GM18858 (cell line): Measurements from ENCODE around the gene RNASE13.

ENCODE experiments used
- ATAC-seq: cut with Tn5 transposase; IDR thresholded peaks from one replicate; pipeline ENCODE4 v1.9.1; 2021; ENCODE audit not compliant: unreplicated experiment

The RNASE13 gene, protein sequence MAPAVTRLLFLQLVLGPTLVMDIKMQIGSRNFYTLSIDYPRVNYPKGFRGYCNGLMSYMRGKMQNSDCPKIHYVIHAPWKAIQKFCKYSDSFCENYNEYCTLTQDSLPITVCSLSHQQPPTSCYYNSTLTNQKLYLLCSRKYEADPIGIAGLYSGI

DNA sequence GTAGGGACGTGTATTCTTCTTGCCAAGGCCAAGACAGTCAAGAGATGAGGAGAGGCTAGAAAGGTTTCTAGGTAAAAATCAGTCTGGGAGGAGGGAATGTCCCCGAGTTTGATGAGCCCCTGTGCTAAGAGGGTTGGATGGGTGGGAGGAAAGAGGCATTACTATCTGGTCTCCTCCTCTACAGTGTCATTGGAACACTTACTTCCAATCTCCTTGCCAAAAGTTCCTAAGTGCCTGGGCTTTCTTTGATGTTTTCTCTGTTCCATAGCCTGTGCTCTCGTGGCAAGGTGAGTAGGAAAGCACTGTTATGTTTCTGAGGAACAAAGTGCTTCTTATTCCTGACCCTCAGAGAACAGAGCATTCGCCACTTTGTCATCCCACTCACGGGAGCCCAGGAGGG, at the start of gene RNASE13:
RNASE13 (minus strand) TSS at position 101 of the 400 bp plus-strand sequence. CDS start 519 bp downstream, outside the sequence.
- no peak for ATAC-seq

- no peak for ATAC-seq
These were observed 49.8 kb upstream of the RNASE13 start for GRCh38 chr14:21084396-21084795.

- no peak for ATAC-seq
These were observed 49.1 kb upstream of the RNASE13 start for GRCh38 chr14:21083565-21084325.

DNA sequence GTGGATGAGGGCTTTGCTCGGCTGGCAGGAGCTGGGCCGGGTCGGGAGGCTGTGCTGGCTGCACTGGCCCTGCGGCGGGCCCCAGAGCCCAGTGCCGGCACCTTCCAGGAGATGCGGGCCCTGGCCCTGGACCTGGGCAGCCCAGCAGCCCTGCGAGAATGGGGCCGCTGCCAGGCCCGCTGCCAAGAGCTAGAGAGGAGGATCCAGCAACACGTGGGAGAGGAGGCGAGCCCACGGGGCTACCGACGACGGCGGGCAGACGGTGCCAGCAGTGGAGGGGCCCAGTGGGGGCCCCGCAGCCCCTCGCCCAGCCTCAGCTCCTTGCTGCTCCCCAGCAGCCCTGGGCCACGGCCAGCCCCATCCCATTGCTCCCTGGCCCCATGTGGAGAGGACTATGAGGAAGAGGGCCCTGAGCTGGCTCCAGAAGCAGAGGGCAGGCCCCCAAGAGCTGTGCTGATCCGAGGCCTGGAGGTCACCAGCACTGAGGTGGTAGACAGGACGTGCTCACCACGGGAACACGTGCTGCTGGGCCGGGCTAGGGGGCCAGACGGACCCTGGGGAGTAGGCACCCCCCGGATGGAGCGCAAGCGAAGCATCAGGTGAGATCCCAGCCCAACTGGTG, 47.0 kb upstream of the RNASE13 start:
- no peak for ATAC-seq

DNA sequence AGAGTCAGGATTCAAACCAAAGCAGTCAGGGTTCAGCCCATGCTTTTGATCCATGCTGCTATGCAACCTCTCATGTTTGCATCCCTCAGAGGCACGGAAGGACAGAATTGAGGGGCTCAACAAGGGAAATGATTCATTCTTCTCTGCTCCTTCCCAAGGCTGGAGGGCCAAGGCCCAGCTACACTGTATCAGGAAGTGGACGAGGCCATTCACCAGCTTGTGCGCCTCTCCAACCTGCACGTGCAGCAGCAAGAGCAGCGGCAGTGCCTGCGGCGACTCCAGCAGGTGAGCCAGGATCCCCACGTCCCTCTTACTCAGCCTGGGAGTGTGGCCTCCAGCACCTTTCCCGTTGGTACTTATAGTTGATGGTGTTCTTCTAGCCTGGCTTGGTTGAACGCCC, 44.1 kb upstream of the RNASE13 start:
- no peak for ATAC-seq

DNA sequence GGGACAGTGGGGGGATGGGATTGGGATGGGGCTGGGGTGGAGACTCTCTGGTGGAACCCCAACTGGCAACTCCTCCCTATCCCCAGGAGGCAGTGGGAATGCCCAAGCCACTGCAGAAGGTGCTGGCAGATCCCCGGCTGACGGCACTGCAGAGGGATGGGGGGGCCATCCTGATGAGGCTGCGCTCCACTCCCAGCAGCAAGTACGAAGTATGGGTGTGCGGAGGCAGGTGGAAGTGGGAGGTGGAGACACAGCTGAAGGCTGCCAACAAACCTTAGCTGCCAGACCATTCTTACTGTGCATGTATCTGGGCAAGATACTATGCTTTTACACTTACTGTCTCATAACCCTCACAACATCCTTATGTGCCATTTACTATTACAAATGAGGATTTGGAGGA, 43.7 kb upstream of the RNASE13 start:
- no peak for ATAC-seq

DNA sequence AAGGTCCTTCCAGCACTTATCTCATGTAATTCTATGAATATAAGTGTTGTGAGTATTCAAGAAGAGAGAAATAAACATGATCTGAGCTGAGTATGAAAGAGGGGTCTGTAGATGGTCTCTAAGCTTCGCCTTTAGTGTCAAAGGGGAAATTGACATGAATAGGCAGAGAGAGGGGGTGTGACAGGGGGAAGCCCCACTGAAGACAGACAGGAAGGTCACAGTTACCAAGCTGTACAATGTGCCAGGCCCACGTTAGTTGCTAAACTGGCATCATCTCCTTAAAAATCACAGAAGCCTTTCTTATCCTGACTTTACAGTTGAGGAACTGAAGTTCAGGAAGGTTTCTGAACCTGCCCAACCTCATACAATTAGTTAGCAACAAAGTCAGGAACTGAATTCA, 43.1 kb upstream of the RNASE13 start:
- ATAC-seq = no peak

DNA sequence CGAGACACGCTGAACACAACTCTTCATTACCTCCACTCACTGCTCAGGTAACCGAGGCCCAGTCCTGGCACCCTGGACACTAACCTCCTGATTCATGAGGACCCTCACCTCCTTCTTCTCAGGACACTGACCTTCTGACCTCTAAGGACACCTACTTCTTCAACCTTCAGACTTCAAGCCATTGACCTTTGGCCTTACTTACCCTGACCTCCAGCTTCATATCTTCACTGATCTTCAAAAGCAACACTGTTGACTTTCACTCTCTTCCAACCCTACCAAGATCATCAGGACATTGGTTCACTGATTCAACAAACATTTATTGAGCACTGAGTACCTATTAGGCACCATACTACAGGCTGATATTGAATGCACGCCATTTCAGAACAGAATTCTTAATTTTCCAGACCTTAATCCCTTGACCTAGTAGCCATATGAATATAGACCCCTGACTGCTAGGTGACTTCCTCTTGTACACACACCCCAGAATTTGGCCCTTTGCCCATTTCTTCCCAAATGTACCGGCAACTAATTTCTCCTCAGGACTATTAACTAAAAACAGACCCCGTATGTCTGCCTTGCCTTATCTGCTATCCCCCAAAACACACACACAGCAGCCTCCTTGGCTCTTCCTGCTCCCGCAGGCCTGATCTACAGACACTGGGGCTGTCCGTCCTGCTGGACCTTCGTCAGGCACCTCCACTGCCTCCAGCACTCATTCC, 41.3 kb upstream of the RNASE13 start:
- no peak for ATAC-seq

DNA sequence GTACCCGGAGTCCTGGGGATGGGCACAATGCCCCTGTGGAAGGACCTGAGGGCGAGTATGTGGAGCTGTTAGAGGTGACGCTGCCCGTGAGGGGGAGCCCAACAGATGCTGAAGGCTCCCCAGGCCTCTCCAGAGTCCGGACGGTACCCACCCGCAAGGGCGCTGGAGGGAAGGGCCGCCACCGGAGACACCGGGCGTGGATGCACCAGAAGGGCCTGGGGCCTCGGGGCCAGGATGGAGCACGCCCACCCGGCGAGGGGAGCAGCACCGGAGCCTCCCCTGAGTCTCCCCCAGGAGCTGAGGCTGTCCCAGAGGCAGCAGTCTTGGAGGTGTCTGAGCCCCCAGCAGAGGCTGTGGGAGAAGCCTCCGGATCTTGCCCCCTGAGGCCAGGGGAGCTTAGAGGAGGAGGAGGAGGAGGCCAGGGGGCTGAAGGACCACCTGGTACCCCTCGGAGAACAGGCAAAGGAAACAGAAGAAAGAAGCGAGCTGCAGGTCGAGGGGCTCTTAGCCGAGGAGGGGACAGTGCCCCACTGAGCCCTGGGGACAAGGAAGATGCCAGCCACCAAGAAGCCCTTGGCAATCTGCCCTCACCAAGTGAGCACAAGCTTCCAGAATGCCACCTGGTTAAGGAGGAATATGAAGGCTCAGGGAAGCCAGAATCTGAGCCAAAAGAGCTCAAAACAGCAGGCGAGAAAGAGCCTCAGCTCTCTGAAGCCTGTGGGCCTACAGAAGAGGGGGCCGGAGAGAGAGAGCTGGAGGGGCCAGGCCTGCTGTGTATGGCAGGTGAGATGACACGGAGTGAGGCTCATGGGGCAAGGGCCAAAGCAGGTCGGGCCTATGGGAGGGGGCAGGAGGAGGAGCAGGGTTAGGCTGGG, 40.0 kb upstream of the RNASE13 start:
- no peak for ATAC-seq

GRCh38 chr14:21073921-21074320, 39.3 kb upstream of the RNASE13 start:
- no peak for ATAC-seq

DNA sequence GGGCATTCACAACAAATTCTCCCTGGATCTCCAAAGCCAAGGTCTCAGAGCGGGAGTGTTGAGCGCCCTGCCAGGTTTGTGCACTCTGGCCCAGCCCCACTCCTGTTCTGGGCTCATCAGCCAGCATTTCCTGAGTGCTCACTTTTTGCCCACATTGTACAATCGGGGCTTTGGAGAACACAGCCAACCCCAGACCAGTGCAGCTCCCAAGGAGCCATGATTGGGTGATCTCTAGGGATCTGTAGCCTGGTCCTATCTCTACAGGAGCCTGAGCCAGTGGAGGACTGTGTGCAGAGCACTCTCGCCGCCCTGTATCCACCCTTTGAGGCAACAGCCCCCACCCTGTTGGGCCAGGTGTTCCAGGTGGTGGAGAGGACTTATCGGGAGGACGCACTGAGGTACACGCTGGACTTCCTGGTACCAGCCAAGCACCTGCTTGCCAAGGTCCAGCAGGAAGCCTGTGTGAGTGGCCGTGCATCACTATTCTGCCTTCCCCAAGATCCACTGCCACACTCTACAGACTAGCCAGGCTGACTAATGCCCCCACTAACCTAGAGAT, 38.3 kb upstream of the RNASE13 start:
- ATAC-seq = no peak

DNA sequence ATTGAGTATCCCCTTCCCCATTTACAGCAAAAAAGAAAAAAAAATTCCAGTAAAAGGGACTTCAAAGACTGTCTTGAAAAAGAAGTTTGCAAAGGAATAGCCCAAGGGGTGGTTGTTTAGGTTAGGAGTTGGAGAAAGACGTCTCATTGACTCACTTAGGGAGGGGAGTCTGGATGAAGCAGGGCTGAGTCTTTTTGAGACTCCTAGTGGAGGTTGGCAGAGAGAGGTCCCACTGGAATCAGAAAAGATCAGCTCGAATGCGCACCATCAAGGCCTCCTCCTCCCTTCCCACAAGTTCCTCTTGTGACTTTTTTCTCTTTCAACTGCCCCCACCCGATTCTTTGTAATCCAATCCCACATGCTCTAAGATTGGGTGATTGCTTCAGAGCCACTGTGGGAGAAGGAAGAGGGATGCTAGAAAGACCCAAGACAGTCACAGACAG, 37.4 kb upstream of the RNASE13 start:
- no peak for ATAC-seq

GRCh38 chr14:21071225-21072030, 36.8 kb upstream of the RNASE13 start:
- peak; percentile 62 for ATAC-seq

GRCh38 chr14:21070610-21071224, 36.1 kb upstream of the RNASE13 start:
- peak; percentile 2 for ATAC-seq

GRCh38 chr14:21070083-21070609, 35.5 kb upstream of the RNASE13 start, which contains the start of gene ARHGEF40:
ARHGEF40 (plus strand) TSS chr14:21070304; CDS start chr14:21070397, 93 bp downstream.
- no peak for ATAC-seq

DNA sequence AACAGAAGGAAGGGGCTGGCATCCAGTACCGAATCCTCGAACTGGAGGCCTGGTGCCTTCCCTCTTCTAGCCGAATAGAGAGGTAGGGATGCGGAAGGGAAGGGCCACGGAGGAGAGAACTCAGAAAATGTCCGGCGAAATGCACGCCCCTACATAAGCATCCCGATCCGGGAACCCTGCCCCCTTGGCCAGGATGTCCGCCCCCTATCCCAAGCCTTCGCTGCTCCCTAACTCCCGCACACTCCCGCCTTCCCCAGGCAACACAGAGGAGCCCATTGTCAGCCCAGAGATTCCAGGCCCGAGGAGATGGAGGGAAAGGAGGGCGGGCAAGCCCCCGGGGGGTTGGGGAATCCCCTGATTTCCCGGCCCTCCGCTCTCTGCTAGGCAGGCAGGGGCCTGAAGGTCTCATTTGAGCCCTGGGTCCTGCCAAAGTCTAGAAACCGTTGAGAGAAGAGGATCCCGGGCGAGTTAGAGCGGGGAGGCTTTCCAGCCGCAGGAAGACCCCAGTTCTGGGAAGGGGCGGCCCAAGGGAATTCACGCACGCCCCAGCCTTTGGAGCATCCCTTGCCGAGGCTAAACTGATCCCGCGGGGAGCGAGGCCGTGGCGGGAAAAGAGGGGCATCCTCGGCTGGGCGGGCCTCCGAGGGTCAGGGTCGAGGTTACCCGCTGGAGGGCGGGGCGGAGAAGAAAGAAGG, 34.9 kb upstream of the RNASE13 start:
- ATAC-seq = no peak

GRCh38 chr14:21068521-21069387, 34.1 kb upstream of the RNASE13 start:
- ATAC-seq = no peak
